Measurements from ENCODE around the gene TTI1. TPM values are rescaled to one million over a fixed set of nuclear protein-coding genes. Genes with fewer than 3 reads are reported as not detected.

The TTI1 gene
- total RNA-seq, 1 donor from 2014 or later = 52.1 TPM

- Histone ChIP-seq H3K4me2 (no peak overlapping the region), H3K79me2 (ENCODE audit: low read depth) (no peaks in the 10 kb centered on the region), H3K4me1 (peaks cover 25% of the 10 kb centered on the region), H3K27me3 (no peaks in the 10 kb centered on the region), H3K27ac (no peak overlapping the region), H2AFZ (replicated peaks) (no peak overlapping the region), H3K9me3 (ENCODE audit: low read depth) (no peaks in the 10 kb centered on the region), H4K20me1 (ENCODE audit: low read depth) (no peaks in the 10 kb centered on the region), H3K9ac (no peak overlapping the region), H3F3A (ENCODE audit: low read depth) (peaks cover 16% of the 10 kb centered on the region), H3K36me3 (no peaks in the 10 kb centered on the region), H3K4me3 (no peak overlapping the region)
- Mint-ChIP-seq H3K4me1 (peaks cover 57% of the 10 kb centered on the region), H3K27me3 (ENCODE audit: insufficient read depth, low read depth) (no peaks in the 10 kb centered on the region), H3K36me3 (peaks cover 15% of the 10 kb centered on the region), H3K27ac (no peak overlapping the region), H3K9me3 (no peaks in the 10 kb centered on the region), H3K4me3 (no peak overlapping the region)
- DNase-seq (ENCODE audit: low spot score) = peak; percentile 25
- TF ChIP-seq EZH2phosphoT487 (IDR thresholded peaks at IDR 0.05) (no peak), CTCF (IDR thresholded peaks at IDR 0.05) (peak; percentile 24)
Observed at GRCh38 chr20:37980876-37981275, 52.4 kb downstream of the TTI1 start.

GRCh38 chr20:37980383-37980782 lies 52.9 kb downstream of the TTI1 start:
- Mint-ChIP-seq H3K27ac (peak overlapping the region; percentile 66), H3K36me3 (peaks cover 15% of the 10 kb centered on the region)
- H2AFZ ChIP-seq (replicated peaks) = no peak overlapping the region

GRCh38 chr20:37979021-37979985 lies 54.0 kb downstream of the TTI1 start:
- TF ChIP-seq CTCF (IDR thresholded peaks at IDR 0.05) = no peak
- no peak for TF ChIP-seq EZH2 (IDR thresholded peaks at IDR 0.05)
- no peak for TF ChIP-seq EZH2phosphoT487 (IDR thresholded peaks at IDR 0.05)
- Histone ChIP-seq H4K20me1 (ENCODE audit: low read depth) (no peaks in the 10 kb centered on the region), H3K4me1 (peaks cover 25% of the 10 kb centered on the region), H3K27me3 (no peaks in the 10 kb centered on the region), H3K4me2 (no peak overlapping the region), H3K79me2 (ENCODE audit: low read depth) (no peaks in the 10 kb centered on the region), H3K27ac (no peak overlapping the region), H2AFZ (replicated peaks) (no peak overlapping the region), H3K9me3 (ENCODE audit: low read depth) (no peaks in the 10 kb centered on the region), H3K9ac (no peak overlapping the region), H3K36me3 (no peaks in the 10 kb centered on the region), H3F3A (ENCODE audit: low read depth) (peaks cover 16% of the 10 kb centered on the region), H3K4me3 (no peak overlapping the region)
- Mint-ChIP-seq H3K4me3 (no peak overlapping the region), H3K27me3 (ENCODE audit: insufficient read depth, low read depth) (no peaks in the 10 kb centered on the region), H3K4me1 (peaks cover 52% of the 10 kb centered on the region), H3K27ac (no peak overlapping the region), H3K36me3 (peaks cover 15% of the 10 kb centered on the region), H3K9me3 (no peaks in the 10 kb centered on the region)
- DNase-seq (ENCODE audit: low spot score) = no peak

More at GRCh38 chr20:37980383-37980782, 52.9 kb downstream of the TTI1 start:
- Mint-ChIP-seq H3K4me1 (peaks cover 57% of the 10 kb centered on the region), H3K27me3 (ENCODE audit: insufficient read depth, low read depth) (no peaks in the 10 kb centered on the region), H3K9me3 (no peaks in the 10 kb centered on the region), H3K4me3 (no peak overlapping the region)
- no peak overlapping the region for H3K27ac ChIP-seq
- no peak for DNase-seq (ENCODE audit: low spot score)
- no peaks in the 10 kb centered on the region for H3K27me3 ChIP-seq
- H3F3A ChIP-seq (ENCODE audit: low read depth) = peaks cover 16% of the 10 kb centered on the region
- H3K9ac ChIP-seq = no peak overlapping the region
- no peaks in the 10 kb centered on the region for H4K20me1 ChIP-seq (ENCODE audit: low read depth)
- H3K36me3 ChIP-seq = no peaks in the 10 kb centered on the region
- no peaks in the 10 kb centered on the region for H3K79me2 ChIP-seq (ENCODE audit: low read depth)
- H3K9me3 ChIP-seq (ENCODE audit: low read depth) = no peaks in the 10 kb centered on the region
- H3K4me3 ChIP-seq = no peak overlapping the region
- no peak overlapping the region for H3K4me2 ChIP-seq
- no peak for TF ChIP-seq EZH2phosphoT487 (IDR thresholded peaks at IDR 0.05)
- TF ChIP-seq CTCF (IDR thresholded peaks at IDR 0.05) = no peak
- no peak for TF ChIP-seq EZH2 (IDR thresholded peaks at IDR 0.05)
- peaks cover 25% of the 10 kb centered on the region for H3K4me1 ChIP-seq

Measured in neural progenitor cell (in vitro differentiated cells).